Measurements from ENCODE around the gene RYR3.

The RYR3 gene

GRCh38 chr15:33894193-33894592 lies 583.4 kb downstream of the RYR3 start:
- no peak for DNase-seq (ENCODE audit: low spot score)

- no peak for DNase-seq (ENCODE audit: low spot score)
Measured at GRCh38 chr15:33902043-33902442, 591.3 kb downstream of the RYR3 start.

GRCh38 chr15:33903661-33904060 lies 592.9 kb downstream of the RYR3 start:
- no peak for DNase-seq (ENCODE audit: low spot score)

GRCh38 chr15:33907326-33907725 lies 596.6 kb downstream of the RYR3 start:
- DNase-seq (ENCODE audit: low spot score): no peak

GRCh38 chr15:33908406-33908805 lies 597.6 kb downstream of the RYR3 start:
- DNase-seq (ENCODE audit: low spot score): peak; percentile 23

GRCh38 chr15:33910741-33911140 lies 600.0 kb downstream of the RYR3 start:
- DNase-seq (ENCODE audit: low spot score): peak; percentile 34

GRCh38 chr15:33912326-33912725 lies 601.6 kb downstream of the RYR3 start:
- no peak for DNase-seq (ENCODE audit: low spot score)

- no peak for DNase-seq (ENCODE audit: low spot score)
Measured at GRCh38 chr15:33913459-33913858, 602.7 kb downstream of the RYR3 start.

Measured in hepatic stellate cell (primary cell).